NCI-H1105 treated with DMSO at 0.1 percent for 48 hours (cell line): ENCODE measurements around the gene CELSR1.

ENCODE experiments used
- DNase-seq: peaks from one replicate; lab custom pipeline; 2025; lab: John Stamatoyannopoulos, UW

The CELSR1 gene

GRCh38 chr22:46362203-46362933, 175.1 kb downstream of the CELSR1 start:
- no peak for DNase-seq

- DNase-seq: no peak
Observed at GRCh38 chr22:46361826-46362202, 175.6 kb downstream of the CELSR1 start.

- no peak for DNase-seq
Observed at GRCh38 chr22:46360891-46361290, 176.5 kb downstream of the CELSR1 start.

GRCh38 chr22:46360097-46360496, 177.3 kb downstream of the CELSR1 start:
- DNase-seq: no peak

- no peak for DNase-seq
Observed at GRCh38 chr22:46359362-46359761, 178.1 kb downstream of the CELSR1 start.

- DNase-seq: no peak
Observed at GRCh38 chr22:46358766-46359165, 178.7 kb downstream of the CELSR1 start.

- no peak for DNase-seq
Observed at GRCh38 chr22:46357711-46358520, 179.5 kb downstream of the CELSR1 start.

GRCh38 chr22:46356496-46357480, 180.6 kb downstream of the CELSR1 start:
- no peak for DNase-seq

- DNase-seq: no peak
Observed at GRCh38 chr22:46355996-46356471, 181.4 kb downstream of the CELSR1 start.

- DNase-seq: no peak
Observed at GRCh38 chr22:46355369-46355995, 181.9 kb downstream of the CELSR1 start.

GRCh38 chr22:46354993-46355305, 182.5 kb downstream of the CELSR1 start:
- no peak for DNase-seq

GRCh38 chr22:46354176-46354992, 183.0 kb downstream of the CELSR1 start:
- DNase-seq: no peak

GRCh38 chr22:46353483-46354105, 183.8 kb downstream of the CELSR1 start:
- no peak for DNase-seq

GRCh38 chr22:46352691-46353386, 184.6 kb downstream of the CELSR1 start:
- DNase-seq: no peak

GRCh38 chr22:46352276-46352675, 185.1 kb downstream of the CELSR1 start:
- DNase-seq: no peak

- DNase-seq: no peak
Observed at GRCh38 chr22:46351767-46352166, 185.7 kb downstream of the CELSR1 start.

- DNase-seq: no peak
Observed at GRCh38 chr22:46351131-46351735, 186.2 kb downstream of the CELSR1 start.

- no peak for DNase-seq
Observed at GRCh38 chr22:46350646-46351045, 186.8 kb downstream of the CELSR1 start.

- DNase-seq: no peak
Observed at GRCh38 chr22:46350121-46350520, 187.3 kb downstream of the CELSR1 start.
